H1 (cell line): ENCODE results near the gene POC1B. TPM values are rescaled to one million over a fixed set of nuclear protein-coding genes. Genes with fewer than 3 reads are reported as not detected.

Source experiments
- CTCF ChIA-PET: fragments of 300-600 bp; sonication (Branson Sonifier 250); formaldehyde crosslinking; loops from one replicate; lab custom pipeline; 2021; ENCODE audit not compliant: partially characterized antibody; lab: Charles Lee
- POLR2A ChIA-PET: fragments of 300-600 bp; sonication (Branson Sonifier 250); formaldehyde crosslinking; loops from one replicate; lab custom pipeline; 2021; ENCODE audit warnings: inconsistent platforms; ENCODE audit not compliant: partially characterized antibody; lab: Charles Lee
- DNase-seq, 2 experiments: peaks; one replicate each; pipeline versions ENCODE4 v3.0.0 to v3.0.0-alpha.2; 2010 to 2022; ENCODE audit warnings: low spot score in 2 of 2, low read depth in 1 of 2, mixed read lengths in 1 of 2
- FAIRE-seq: peaks from 2 replicates; lab custom pipeline; 2011; peaks lifted over from hg19 to GRCh38; lab: Jason Lieb, UNC
- H2AFZ ChIP-seq: 2 replicates; pipeline ENCODE4 v1.8.1; 2012; ENCODE audit warnings: low read length, inconsistent platforms
- H2AK5ac ChIP-seq: 2 replicates; pipeline ENCODE4 v1.6.1; 2013; ENCODE audit warnings: low read depth, low read length
- H2BK120ac ChIP-seq: replicated peaks from 2 replicates; pipeline ENCODE3; 2013; ENCODE audit warnings: low read depth, low read length, inconsistent platforms
- H2BK12ac ChIP-seq: 2 replicates; pipeline ENCODE4 v1.6.1; 2013; ENCODE audit warnings: low read depth, low read length
- H2BK15ac ChIP-seq: 2 replicates; pipeline ENCODE4 v1.6.1; 2013; ENCODE audit warnings: low read length
- H2BK20ac ChIP-seq: 2 replicates; pipeline ENCODE4 v1.6.1; 2013; ENCODE audit warnings: low read length
- H2BK5ac ChIP-seq: 2 replicates; pipeline ENCODE4 v1.6.1; 2013; ENCODE audit warnings: low read depth, low read length
- H3K14ac ChIP-seq: 2 replicates; pipeline ENCODE4 v1.6.1; 2013; ENCODE audit warnings: inconsistent platforms; ENCODE audit not compliant: insufficient read length
- H3K18ac ChIP-seq: 2 replicates; pipeline ENCODE4 v1.6.1; 2013; ENCODE audit warnings: low read length; ENCODE audit errors: extremely low read depth
- H3K23ac ChIP-seq: 2 replicates; pipeline ENCODE4 v1.6.1; 2013; ENCODE audit warnings: inconsistent platforms; ENCODE audit not compliant: insufficient read length
- H3K23me2 ChIP-seq: 2 replicates; pipeline ENCODE4 v1.6.1; 2013; ENCODE audit warnings: low read depth, low read length
- H3K27ac ChIP-seq: 2 replicates; pipeline ENCODE4 v1.6.1; 2011; ENCODE audit warnings: low read depth, low read length, inconsistent platforms
- H3K27me3 ChIP-seq, 4 experiments: replicated peaks in 1 of 4; 1 replicate in 1 of 4; 2 replicates in 3 of 4; pipeline versions ENCODE4 v1.6.1 to v1.8.1; 2011 to 2013; ENCODE audit warnings: low read length in 3 of 4, mild to moderate bottlenecking in 3 of 4, inconsistent platforms in 2 of 4, mixed read lengths in 2 of 4, moderate library complexity in 1 of 4; ENCODE audit not compliant: control insufficient read depth in 3 of 4, insufficient read depth in 3 of 4; ENCODE audit errors: extremely low read depth in 1 of 4
- H3K36me3 ChIP-seq, 4 experiments: 2 replicates each; pipeline versions ENCODE4 v1.6.1 to v1.8.1; 2011 to 2013; ENCODE audit warnings: mild to moderate bottlenecking in 4 of 4, low read length in 3 of 4, moderate library complexity in 2 of 4, control low read depth in 1 of 4, inconsistent platforms in 1 of 4; ENCODE audit not compliant: insufficient read depth in 4 of 4, control insufficient read depth in 2 of 4
- H3K4ac ChIP-seq: replicated peaks from 2 replicates; pipeline ENCODE3; 2013; ENCODE audit warnings: low read length, low read depth, mixed read lengths, inconsistent platforms; ENCODE audit not compliant: insufficient read length
- H3K4me1 ChIP-seq, 4 experiments: replicated peaks in 1 of 4; 1 replicate in 1 of 4; 2 replicates in 3 of 4; pipeline versions ENCODE4 v1.6.1 to v1.8.1; 2011 to 2013; ENCODE audit warnings: low read length in 3 of 4, inconsistent platforms in 2 of 4, mixed read lengths in 1 of 4; ENCODE audit not compliant: insufficient read depth in 4 of 4, control insufficient read depth in 3 of 4
- H3K4me2 ChIP-seq, 2 experiments: 2 replicates each; pipeline versions ENCODE4 v1.6.1 to v1.8.1; 2011 to 2013; ENCODE audit warnings: low read depth in 2 of 2, low read length in 2 of 2, control low read depth in 1 of 2, inconsistent platforms in 1 of 2, mild to moderate bottlenecking in 1 of 2; ENCODE audit not compliant: insufficient read depth in 1 of 2
- H3K4me3 ChIP-seq, 4 experiments: fragments of 200-600, 300-600 bp in 1 of 4; sonication (generic), shearing (Covaris generic), sonication (Bioruptor Twin) in 1 of 4; 2 replicates each; pipeline versions ENCODE4 v1.5.1 to v1.8.1; 2011 to 2016; ENCODE audit warnings: low read length in 4 of 4, low read depth in 3 of 4, control low read depth in 2 of 4, inconsistent platforms in 2 of 4, mild to moderate bottlenecking in 2 of 4, mixed read lengths in 1 of 4, moderate library complexity in 1 of 4; ENCODE audit not compliant: insufficient read depth in 2 of 4; ENCODE audit errors: extremely low read depth in 1 of 4
- H3K56ac ChIP-seq: replicated peaks from 2 replicates; pipeline ENCODE3; 2013; ENCODE audit warnings: low read depth, mild to moderate bottlenecking, mixed read lengths, low read length, inconsistent platforms; ENCODE audit not compliant: insufficient read length
- H3K79me1 ChIP-seq: 2 replicates; pipeline ENCODE4 v1.6.1; 2013; ENCODE audit warnings: low read depth, low read length, control low read depth
- H3K79me2 ChIP-seq, 2 experiments: 2 replicates each; pipeline versions ENCODE4 v1.6.1 to v1.8.1; 2012 to 2013; ENCODE audit warnings: low read length in 2 of 2, mild to moderate bottlenecking in 2 of 2, inconsistent platforms in 1 of 2; ENCODE audit not compliant: insufficient read depth in 2 of 2, control insufficient read depth in 1 of 2
- H3K9ac ChIP-seq, 4 experiments: replicated peaks in 1 of 4; 1 replicate in 1 of 4; 2 replicates in 3 of 4; pipeline versions ENCODE4 v1.6.1 to v1.8.1; 2011 to 2013; ENCODE audit warnings: low read depth in 3 of 4, low read length in 3 of 4, control low read depth in 2 of 4, mild to moderate bottlenecking in 2 of 4, moderate library complexity in 2 of 4, inconsistent platforms in 1 of 4; ENCODE audit errors: extremely low read depth in 1 of 4
- H3K9me3 ChIP-seq, 2 experiments: 2 replicates each; pipeline versions ENCODE4 v1.6.1 to v1.8.1; 2012 to 2013; ENCODE audit warnings: mild to moderate bottlenecking in 2 of 2, moderate library complexity in 2 of 2, control low read depth in 1 of 2, inconsistent platforms in 1 of 2, low read depth in 1 of 2, low read length in 1 of 2, mixed read lengths in 1 of 2; ENCODE audit not compliant: insufficient read depth in 2 of 2
- H4K20me1 ChIP-seq, 2 experiments: replicated peaks in 1 of 2; 2 replicates each; pipeline versions ENCODE3 to v1.8.1; 2011 to 2013; ENCODE audit warnings: inconsistent platforms in 2 of 2, low read length in 2 of 2, mild to moderate bottlenecking in 1 of 2; ENCODE audit not compliant: insufficient read depth in 2 of 2, control insufficient read depth in 1 of 2
- H4K5ac ChIP-seq: 2 replicates; pipeline ENCODE4 v1.6.1; 2013; ENCODE audit warnings: low read length, low read depth, mixed read lengths, inconsistent platforms; ENCODE audit not compliant: insufficient read length
- H4K8ac ChIP-seq: 2 replicates; pipeline ENCODE4 v1.8.0; 2013; ENCODE audit warnings: mild to moderate bottlenecking, moderate library complexity, low read length, inconsistent platforms; ENCODE audit not compliant: insufficient read depth; ENCODE audit errors: extremely low read depth
- H4K91ac ChIP-seq: replicated peaks from 2 replicates; pipeline ENCODE3; 2013; ENCODE audit warnings: low read length, mixed read lengths, inconsistent platforms; ENCODE audit not compliant: insufficient read length
- BCL11A ChIP-seq, 2 experiments: IDR thresholded peaks; one replicate each; pipeline ENCODE4 v1.6.1; 2011; ENCODE audit warnings: low read depth in 2 of 2, low read length in 2 of 2, mild to moderate bottlenecking in 2 of 2
- CTCF ChIP-seq, 3 experiments: IDR thresholded peaks; 1 replicate in 2 of 3; 2 replicates in 1 of 3; pipeline versions ENCODE4 v1.5.1 to v1.6.1; 2011; ENCODE audit warnings: low read length in 3 of 3, mild to moderate bottlenecking in 3 of 3, inconsistent platforms in 2 of 3, low read depth in 1 of 3, moderate library complexity in 1 of 3; ENCODE audit not compliant: insufficient read depth in 1 of 3; ENCODE audit errors: control extremely low read depth in 1 of 3
- GABPA ChIP-seq: IDR thresholded peaks from 2 replicates; pipeline ENCODE4 v1.6.1; 2011; ENCODE audit warnings: mild to moderate bottlenecking, low read length, moderate library complexity, borderline replicate concordance; ENCODE audit not compliant: insufficient read depth
- HDAC2 ChIP-seq, 2 experiments: fragments of 300-600 bp in 1 of 2; sonication (generic) in 1 of 2; IDR thresholded peaks; 2 replicates each; pipeline ENCODE4 v1.6.1; 2011 to 2012; ENCODE audit warnings: low read depth in 2 of 2, low read length in 2 of 2, mild to moderate bottlenecking in 2 of 2, moderate library complexity in 2 of 2, borderline replicate concordance in 1 of 2, inconsistent platforms in 1 of 2
- KDM5A ChIP-seq: fragments of 200-600 bp; IDR thresholded peaks from 2 replicates; pipeline ENCODE4 v1.7.1; 2012; ENCODE audit warnings: mild to moderate bottlenecking, low read length, inconsistent platforms, mixed read lengths
- MAFK ChIP-seq: IDR thresholded peaks from 2 replicates; pipeline ENCODE4 v1.6.1; 2012; ENCODE audit warnings: low read depth, mild to moderate bottlenecking, improper control_type of control experiment, low read length
- MAX ChIP-seq: IDR thresholded peaks from 2 replicates; pipeline ENCODE4 v1.6.1; 2012; ENCODE audit warnings: inconsistent platforms
- NRF1 ChIP-seq: IDR thresholded peaks from 2 replicates; pipeline ENCODE4 v1.6.1; 2011; ENCODE audit warnings: mild to moderate bottlenecking, low read depth, low read length, improper control_type of control experiment
- PHF8 ChIP-seq: fragments of 200-600 bp; sonication (generic); conservative IDR thresholded peaks from 2 replicates; pipeline ENCODE4 v1.7.1; 2012; ENCODE audit warnings: low read depth, mild to moderate bottlenecking, inconsistent platforms, low read length, moderate library complexity
- SAP30 ChIP-seq: fragments of 300-600 bp; sonication (generic); IDR thresholded peaks from 2 replicates; pipeline ENCODE4 v1.7.1; 2012; ENCODE audit warnings: low read length, moderate library complexity, mild to moderate bottlenecking, inconsistent platforms; ENCODE audit not compliant: insufficient read depth, insufficient replicate concordance
- SIRT6 ChIP-seq: IDR thresholded peaks from one replicate; pipeline ENCODE4 v1.7.1; 2012; ENCODE audit warnings: low read length, inconsistent platforms
- WGBS, 2 experiments: shearing (Covaris generic) in 1 of 2; methylation state at CpG; one replicate each; pipeline versions ENCODE4 v1.1.6 to v1.1.7; 2013 to 2015; ENCODE audit warnings: low lambda C conversion rate in 2 of 2, mixed read lengths in 2 of 2, inconsistent platforms in 1 of 2, low coverage in 1 of 2, missing lambda C conversion rate in 1 of 2; ENCODE audit not compliant: insufficient replicate concordance in 2 of 2, insufficient coverage in 1 of 2, insufficient read length in 1 of 2; ENCODE audit errors: extremely low coverage in 1 of 2, missing lambda C conversion rate in 1 of 2; 5-methylcytosine and 5-hydroxymethylcytosine counted together
- polyA plus RNA-seq, 7 experiments: library from polyadenylated mRNA; depleted of rRNA in 3 of 7; stranded (reverse) in 5 of 7; unstranded in 2 of 7; fragments of >200 nt in 5 of 7; fragments of 200-250 nt in 2 of 7; gene quantifications; 1 replicate in 5 of 7; 2 replicates in 1 of 7; 4 replicates in 1 of 7; pipeline versions ENCODE4 v1.2.1 to v1.2.3, GENCODE V29; 2011 to 2013; ENCODE audit warnings: missing spikeins in 2 of 7, mixed read lengths in 2 of 7
- total RNA-seq: library from RNA; stranded (reverse); fragmentation: NEBNext Ultra II Directional; extraction: Animal tissue kit (Norgen Biotek cat#: 25700); gene quantifications from 2 replicates; pipeline ENCODE4 v1.2.1, GENCODE V29; 2021

The POC1B gene
- total and polyA plus RNA-seq, 2 of the 8 experiments (the other 6 are each of a cell fraction or from before 2014, with no cell fraction given) = 7.5 to 16.3 TPM

- H3K4me3 ChIP-seq = no peak overlapping the region
- no peak overlapping the region for H4K91ac ChIP-seq
- H2AK5ac ChIP-seq = no peak overlapping the region
- H4K8ac ChIP-seq = no peak overlapping the region
- H3K18ac ChIP-seq = no peak overlapping the region
- no peak overlapping the region for H2BK20ac ChIP-seq
- no peaks in the 10 kb centered on the region for H3K9me3 ChIP-seq
- no peak overlapping the region for H3K27ac ChIP-seq
- H3K56ac ChIP-seq = no peak overlapping the region
- no peak overlapping the region for H3K9ac ChIP-seq
- no peak for DNase-seq
- no peaks in the 10 kb centered on the region for H3K79me2 ChIP-seq
- H3K23me2 ChIP-seq = no peaks in the 10 kb centered on the region
- ChIA-PET POLR2A (no interaction called here), CTCF (interaction anchor here (0.7 to 2.4 kb wide), 5 partner anchors 13 to 133 kb away, joined by 3 to 8 read pairs (median 4); partner anchors contain the start of gene GALNT4)
- H3K4me2 ChIP-seq = no peak overlapping the region
- H3K23ac ChIP-seq = no peak overlapping the region
- H3K27me3 ChIP-seq = no peaks in the 10 kb centered on the region
- WGBS, 2 experiments = 83% methylated on average over 1 of the region's 1 CpG; no CpG with 5 or more reads in 1 of the 2 experiments
- no peak overlapping the region for H2BK15ac ChIP-seq
- H2BK12ac ChIP-seq = no peak overlapping the region
- no peak for FAIRE-seq
- no peak overlapping the region for H2BK5ac ChIP-seq
- no peak overlapping the region for H3K14ac ChIP-seq
- H3K79me1 ChIP-seq = no peaks in the 10 kb centered on the region
- H4K5ac ChIP-seq = no peak overlapping the region
- H3K4ac ChIP-seq = no peak overlapping the region
- no peaks in the 10 kb centered on the region for H4K20me1 ChIP-seq
- H3K4me1 ChIP-seq = no peaks in the 10 kb centered on the region; a peak in 1 of 7 replicates
- no peak overlapping the region for H2AFZ ChIP-seq
- H3K36me3 ChIP-seq = 0 out of 8 replicates have a peak, but pooled peaks cover 0 to 3% (median 0%) of the 10 kb centered on the region in 4 experiments
- no peak overlapping the region for H2BK120ac ChIP-seq
- no peak for TF ChIP-seq CTCF (IDR thresholded peaks at IDR 0.05; ENCODE audit: control extremely low read depth in 1 of 3, insufficient read depth in 1 of 3, low read depth in 1 of 3, low read length in 3 of 3)
- no peak for TF ChIP-seq BCL11A (IDR thresholded peaks at IDR 0.05; ENCODE audit: low read depth in 2 of 2, low read length in 2 of 2)
- TF ChIP-seq HDAC2 (IDR thresholded peaks at IDR 0.05; ENCODE audit: borderline replicate concordance in 1 of 2, low read depth in 2 of 2, low read length in 2 of 2) = no peak
- no peak for TF ChIP-seq NRF1
- no peak for TF ChIP-seq SAP30
- no peak for TF ChIP-seq PHF8
- no peak for TF ChIP-seq MAX
- no peak for TF ChIP-seq MAFK
- no peak for TF ChIP-seq GABPA
- TF ChIP-seq KDM5A = no peak
- no peak for TF ChIP-seq SIRT6
These were observed 34.9 kb downstream of the POC1B start for GRCh38 chr12:89490922-89491321.
